PFSK-1 (cell line): ENCODE results near the gene DMRT2.

ENCODE experiments used
- FOXP2 ChIP-seq: optimal IDR thresholded peaks from 2 replicates; pipeline ENCODE3; 2011; ENCODE audit warnings: borderline replicate concordance, control low read depth, inconsistent platforms; ENCODE audit not compliant: insufficient read depth; ENCODE audit errors: extremely low read length, extremely low read depth
- POLR2AphosphoS5 ChIP-seq: IDR thresholded peaks from 2 replicates; pipeline ENCODE4 v1.6.1; 2012; ENCODE audit warnings: low read depth, mild to moderate bottlenecking, control low read depth, low read length, moderate library complexity
- SIN3A ChIP-seq: IDR thresholded peaks from 2 replicates; pipeline ENCODE4 v1.6.1; 2012; ENCODE audit warnings: mild to moderate bottlenecking, low read length, moderate library complexity, borderline replicate concordance; ENCODE audit not compliant: insufficient read depth
- TAF1 ChIP-seq: IDR thresholded peaks from 2 replicates; pipeline ENCODE4 v1.6.1; 2012; ENCODE audit warnings: low read length, control low read depth, borderline replicate concordance; ENCODE audit not compliant: insufficient read depth
- TF ChIP-seq, protein P1 (sequence below), 2 experiments: IDR thresholded peaks; 2 replicates each; pipeline versions ENCODE4 v1.6.1 to v1.8.0; 2011 to 2012; ENCODE audit warnings: low read depth in 2 of 2, low read length in 2 of 2, control low read depth in 1 of 2, inconsistent platforms in 1 of 2, mild to moderate bottlenecking in 1 of 2, moderate library complexity in 1 of 2; ENCODE audit not compliant: insufficient read depth in 1 of 2

DMRT2 gene

DNA sequence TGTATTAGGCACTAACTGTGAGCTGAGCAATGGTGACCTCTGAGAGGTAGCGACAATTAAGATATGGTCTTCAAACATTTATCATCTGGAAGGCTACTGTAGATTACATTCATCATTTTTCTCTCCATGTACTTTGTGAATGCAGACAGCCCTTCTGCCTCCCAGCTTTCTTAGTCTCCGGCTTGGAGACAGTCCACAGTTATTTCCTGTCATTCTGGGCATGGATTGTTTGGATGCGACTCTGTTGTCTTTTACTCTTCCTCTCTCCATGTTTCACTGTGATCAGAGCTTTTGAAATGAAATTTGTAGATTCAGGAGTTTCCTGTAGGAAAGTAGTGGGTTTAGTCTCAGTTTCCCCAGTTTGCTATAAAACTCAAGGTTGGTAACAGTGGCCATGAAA lies 20.5 kb downstream of the DMRT2 start:
- TF ChIP-seq TAF1 (no peak), POLR2AphosphoS5 (no peak)

DNA sequence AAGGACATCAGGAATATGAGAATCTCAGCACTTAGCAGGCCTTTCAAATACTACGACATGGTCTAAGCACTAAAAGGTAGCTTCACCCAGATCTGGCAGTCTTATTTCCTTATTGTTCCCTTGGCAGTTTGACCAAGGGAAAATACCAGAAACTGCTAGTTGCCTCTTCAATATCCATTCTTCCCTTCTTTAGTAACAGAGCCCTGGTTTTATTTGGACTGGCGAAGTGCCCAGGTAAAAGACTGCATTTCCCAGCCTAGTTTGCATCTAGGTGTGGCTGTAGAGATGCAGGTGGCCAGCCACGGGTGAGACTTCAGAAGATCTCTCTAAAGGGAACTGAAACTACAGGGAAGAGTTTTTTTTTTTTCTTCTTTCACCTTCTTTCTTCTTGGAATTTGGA lies 21.6 kb downstream of the DMRT2 start:
- no peak for TF ChIP-seq TAF1
- no peak for TF ChIP-seq SIN3A
- no peak for TF ChIP-seq POLR2AphosphoS5
- TF ChIP-seq, protein P1, sequence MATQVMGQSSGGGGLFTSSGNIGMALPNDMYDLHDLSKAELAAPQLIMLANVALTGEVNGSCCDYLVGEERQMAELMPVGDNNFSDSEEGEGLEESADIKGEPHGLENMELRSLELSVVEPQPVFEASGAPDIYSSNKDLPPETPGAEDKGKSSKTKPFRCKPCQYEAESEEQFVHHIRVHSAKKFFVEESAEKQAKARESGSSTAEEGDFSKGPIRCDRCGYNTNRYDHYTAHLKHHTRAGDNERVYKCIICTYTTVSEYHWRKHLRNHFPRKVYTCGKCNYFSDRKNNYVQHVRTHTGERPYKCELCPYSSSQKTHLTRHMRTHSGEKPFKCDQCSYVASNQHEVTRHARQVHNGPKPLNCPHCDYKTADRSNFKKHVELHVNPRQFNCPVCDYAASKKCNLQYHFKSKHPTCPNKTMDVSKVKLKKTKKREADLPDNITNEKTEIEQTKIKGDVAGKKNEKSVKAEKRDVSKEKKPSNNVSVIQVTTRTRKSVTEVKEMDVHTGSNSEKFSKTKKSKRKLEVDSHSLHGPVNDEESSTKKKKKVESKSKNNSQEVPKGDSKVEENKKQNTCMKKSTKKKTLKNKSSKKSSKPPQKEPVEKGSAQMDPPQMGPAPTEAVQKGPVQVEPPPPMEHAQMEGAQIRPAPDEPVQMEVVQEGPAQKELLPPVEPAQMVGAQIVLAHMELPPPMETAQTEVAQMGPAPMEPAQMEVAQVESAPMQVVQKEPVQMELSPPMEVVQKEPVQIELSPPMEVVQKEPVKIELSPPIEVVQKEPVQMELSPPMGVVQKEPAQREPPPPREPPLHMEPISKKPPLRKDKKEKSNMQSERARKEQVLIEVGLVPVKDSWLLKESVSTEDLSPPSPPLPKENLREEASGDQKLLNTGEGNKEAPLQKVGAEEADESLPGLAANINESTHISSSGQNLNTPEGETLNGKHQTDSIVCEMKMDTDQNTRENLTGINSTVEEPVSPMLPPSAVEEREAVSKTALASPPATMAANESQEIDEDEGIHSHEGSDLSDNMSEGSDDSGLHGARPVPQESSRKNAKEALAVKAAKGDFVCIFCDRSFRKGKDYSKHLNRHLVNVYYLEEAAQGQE (IDR thresholded peaks at IDR 0.05; ENCODE audit: insufficient read depth in 1 of 2, low read depth in 2 of 2, low read length in 2 of 2): no peak
- no peak for TF ChIP-seq FOXP2

DNA sequence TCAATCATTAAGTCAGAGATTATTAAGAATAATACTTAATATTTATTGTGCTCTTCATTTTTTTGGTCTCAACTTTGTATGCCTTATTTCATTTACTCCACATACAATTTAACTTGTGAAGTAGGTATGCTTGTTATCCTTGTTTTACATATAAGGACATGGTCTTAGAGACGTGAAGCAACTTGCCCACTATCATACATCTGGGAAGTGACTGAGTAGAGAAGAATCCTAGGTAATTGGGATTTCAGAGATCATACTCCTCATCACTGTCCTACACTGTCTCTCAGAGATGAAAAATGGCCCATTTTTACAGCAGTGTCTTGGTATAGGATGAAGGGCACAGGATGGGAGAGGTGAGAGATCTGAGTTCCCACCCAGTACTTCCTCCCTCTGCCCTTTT lies 23.3 kb downstream of the DMRT2 start:
- no peak for TF ChIP-seq POLR2AphosphoS5

DNA sequence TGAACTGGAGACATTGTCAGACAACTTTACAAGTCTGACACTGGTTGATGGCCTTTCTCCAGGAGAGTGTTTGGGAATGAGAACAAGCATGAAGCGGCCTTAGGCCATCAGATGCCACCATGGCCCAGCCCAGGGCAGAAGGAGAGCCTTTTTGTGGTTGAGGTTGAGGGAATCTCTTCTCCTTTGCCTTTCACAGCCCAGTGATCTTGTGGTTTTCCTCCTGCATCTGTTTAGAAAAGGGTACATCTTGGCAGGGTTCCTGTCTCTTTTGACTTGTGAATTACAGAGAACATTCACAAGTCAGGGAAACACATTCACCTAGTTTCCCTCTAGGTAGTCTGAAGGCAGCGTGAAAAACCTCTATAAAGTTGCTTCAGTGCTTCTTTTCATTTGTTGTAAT lies 27.5 kb downstream of the DMRT2 start:
- TF ChIP-seq, protein P1 (IDR thresholded peaks at IDR 0.05; ENCODE audit: insufficient read depth in 1 of 2, low read depth in 2 of 2, low read length in 2 of 2): no peak
- no peak for TF ChIP-seq FOXP2
- no peak for TF ChIP-seq POLR2AphosphoS5
- TF ChIP-seq SIN3A: no peak
- no peak for TF ChIP-seq TAF1

DNA sequence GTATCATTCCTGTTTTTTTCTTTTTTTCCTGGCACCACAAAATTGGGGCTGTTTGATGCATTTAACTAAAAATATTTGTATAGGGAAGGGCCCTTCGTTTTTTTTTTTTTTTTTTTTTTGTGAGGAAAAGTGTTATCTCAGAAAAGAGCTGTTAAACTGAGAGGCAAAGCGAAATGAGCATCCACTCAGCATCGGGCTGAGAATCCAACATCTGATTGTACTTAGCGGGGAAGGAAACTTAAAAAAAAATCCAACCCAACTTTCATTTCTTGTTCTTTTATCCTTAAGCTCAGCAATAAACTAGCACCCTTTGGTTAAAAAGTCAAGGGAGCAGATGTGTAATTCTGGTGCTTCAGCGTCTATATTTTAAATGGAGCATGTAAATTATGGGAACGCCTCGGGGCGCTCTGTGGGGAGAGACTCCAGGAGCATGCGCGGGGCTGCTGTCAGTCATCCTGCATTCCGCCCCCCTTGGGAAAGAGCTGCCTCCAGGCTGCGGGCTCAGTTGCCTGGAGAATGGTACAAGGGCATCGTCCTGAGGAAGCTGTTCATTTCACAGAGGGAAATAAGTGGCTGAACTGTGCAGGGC lies 33.3 kb downstream of the DMRT2 start:
- TF ChIP-seq POLR2AphosphoS5 (no peak), SIN3A (no peak), FOXP2 (no peak), TAF1 (no peak)
- TF ChIP-seq, protein P1 (IDR thresholded peaks at IDR 0.05; ENCODE audit: insufficient read depth in 1 of 2, low read depth in 2 of 2, low read length in 2 of 2): no peak

DNA sequence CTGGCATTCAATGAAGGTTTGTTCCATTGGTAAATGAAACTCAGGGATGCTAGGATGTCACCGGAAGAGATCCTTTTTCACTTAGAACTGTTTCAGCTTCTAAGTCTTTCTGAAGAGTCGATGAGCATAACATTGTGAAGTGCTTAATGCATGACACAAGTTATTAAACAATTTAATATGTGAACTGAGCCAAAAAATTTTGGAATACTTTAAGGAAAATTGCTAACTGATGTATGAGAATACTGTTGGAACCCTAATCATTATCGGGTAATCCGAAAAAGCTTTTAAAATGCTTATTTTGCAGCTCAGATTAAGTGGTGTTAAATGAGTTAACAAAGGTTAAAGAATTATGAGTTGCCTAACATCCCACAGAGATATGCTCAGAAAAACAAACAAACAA lies 34.9 kb downstream of the DMRT2 start:
- TF ChIP-seq TAF1 (no peak), SIN3A (no peak), FOXP2 (no peak), POLR2AphosphoS5 (no peak)
- TF ChIP-seq, protein P1 (IDR thresholded peaks at IDR 0.05; ENCODE audit: insufficient read depth in 1 of 2, low read depth in 2 of 2, low read length in 2 of 2): no peak
